CD14-positive monocyte (primary cell): ENCODE measurements around the gene TARM1. TPM values are rescaled to one million over a fixed set of nuclear protein-coding genes. Genes with fewer than 3 reads are reported as not detected.

Source experiments
- DNase-seq, 3 donors: peaks; one replicate each; pipeline ENCODE4 v3.0.0-alpha.2; 2011 to 2022
- H2AFZ ChIP-seq: 2 replicates; pipeline ENCODE4 v1.6.0; 2012; ENCODE audit warnings: mild to moderate bottlenecking, low read depth, low read length, inconsistent platforms; ENCODE audit not compliant: insufficient read depth, poor library complexity, severe bottlenecking
- H3K27ac ChIP-seq, 2 donors: 1 replicate in 1 of 2; 2 replicates in 1 of 2; pipeline ENCODE4 v1.5.1; 2012 to 2013; ENCODE audit warnings: low read length in 2 of 2, control low read depth in 1 of 2, inconsistent platforms in 1 of 2, low read depth in 1 of 2, mild to moderate bottlenecking in 1 of 2
- H3K27me3 ChIP-seq, 2 donors: one replicate each; pipeline versions ENCODE4 v1.6.0 to v1.6.1; 2011 to 2013; ENCODE audit warnings: low read length in 2 of 2; ENCODE audit not compliant: control insufficient read depth in 2 of 2, insufficient read depth in 2 of 2
- H3K36me3 ChIP-seq, 2 donors: replicated peaks in 1 of 2; 1 replicate in 1 of 2; 2 replicates in 1 of 2; pipeline versions ENCODE4 v1.5.1 to v1.6.1; 2012 to 2013; ENCODE audit warnings: low read length in 2 of 2, control low read depth in 1 of 2, inconsistent platforms in 1 of 2, mild to moderate bottlenecking in 1 of 2; ENCODE audit not compliant: insufficient read depth in 2 of 2, control insufficient read depth in 1 of 2
- H3K4me1 ChIP-seq, 2 donors: 1 replicate in 1 of 2; 2 replicates in 1 of 2; pipeline versions ENCODE4 v1.5.1 to v1.6.1; 2012 to 2013; ENCODE audit warnings: low read length in 2 of 2, control low read depth in 1 of 2, inconsistent platforms in 1 of 2, mild to moderate bottlenecking in 1 of 2, moderate library complexity in 1 of 2; ENCODE audit not compliant: insufficient read depth in 2 of 2, control insufficient read depth in 1 of 2
- H3K4me2 ChIP-seq: replicated peaks from 2 replicates; pipeline ENCODE3; 2012; ENCODE audit warnings: low read length, moderate library complexity, mild to moderate bottlenecking; ENCODE audit not compliant: poor library complexity, severe bottlenecking; ENCODE audit errors: extremely low read depth
- H3K4me3 ChIP-seq, 3 experiments: fragments of 200-600 bp in 1 of 3; sonication (generic) in 1 of 3; replicated peaks in 1 of 3; 1 replicate in 2 of 3; 2 replicates in 1 of 3; pipeline ENCODE4 v1.5.1; 2011 to 2013; ENCODE audit warnings: low read length in 3 of 3, mild to moderate bottlenecking in 3 of 3, control low read depth in 2 of 3, low read depth in 2 of 3, inconsistent platforms in 1 of 3, moderate library complexity in 1 of 3
- H3K79me2 ChIP-seq: 2 replicates; pipeline ENCODE4 v1.6.0; 2012; ENCODE audit warnings: mild to moderate bottlenecking, control low read depth, inconsistent platforms, low read length, moderate library complexity; ENCODE audit not compliant: insufficient read depth
- H3K9ac ChIP-seq: 2 replicates; pipeline ENCODE4 v1.6.0; 2017; ENCODE audit warnings: low read length, mild to moderate bottlenecking; ENCODE audit not compliant: insufficient read depth, poor library complexity, severe bottlenecking
- H3K9me3 ChIP-seq, 2 donors: replicated peaks in 1 of 2; 1 replicate in 1 of 2; 2 replicates in 1 of 2; pipeline versions ENCODE4 v1.5.1 to v1.6.1; 2012 to 2013; ENCODE audit warnings: low read length in 2 of 2, control low read depth in 1 of 2; ENCODE audit not compliant: control insufficient read depth in 1 of 2, insufficient read depth in 1 of 2
- H4K20me1 ChIP-seq: 2 replicates; pipeline ENCODE4 v1.6.0; 2012; ENCODE audit warnings: mild to moderate bottlenecking, low read length, control low read depth, moderate library complexity; ENCODE audit not compliant: insufficient read depth
- H3K27ac Mint-ChIP-seq, 7 donors: one replicate each; pipeline ENCODE4 v1.8.0; 2020; ENCODE audit warnings: mild to moderate bottlenecking in 7 of 7, mixed read lengths in 7 of 7, moderate library complexity in 6 of 7, inconsistent platforms in 2 of 7
- H3K27me3 Mint-ChIP-seq, 3 donors: one replicate each; pipeline ENCODE4 v1.8.0; 2021 to 2022; ENCODE audit warnings: low read depth in 3 of 3, mild to moderate bottlenecking in 3 of 3, mixed read lengths in 3 of 3, moderate library complexity in 3 of 3, inconsistent platforms in 1 of 3
- H3K36me3 Mint-ChIP-seq, 2 donors: one replicate each; pipeline ENCODE4 v1.8.0; 2020; ENCODE audit warnings: mixed read lengths in 2 of 2, inconsistent platforms in 1 of 2, mild to moderate bottlenecking in 1 of 2
- H3K4me1 Mint-ChIP-seq: one replicate; pipeline ENCODE4 v1.8.0; 2020; ENCODE audit warnings: mild to moderate bottlenecking, mixed read lengths
- H3K4me3 Mint-ChIP-seq, 2 donors: one replicate each; pipeline ENCODE4 v1.8.0; 2020; ENCODE audit warnings: mild to moderate bottlenecking in 2 of 2, mixed read lengths in 2 of 2, moderate library complexity in 1 of 2
- H3K9me3 Mint-ChIP-seq, 7 donors: one replicate each; pipeline ENCODE4 v1.8.0; 2020 to 2022; ENCODE audit warnings: mixed read lengths in 7 of 7, mild to moderate bottlenecking in 6 of 7, moderate library complexity in 6 of 7, inconsistent platforms in 2 of 7
- CTCF ChIP-seq: fragments of 200-600 bp; IDR thresholded peaks from one replicate; pipeline ENCODE4 v1.8.0; 2022; ENCODE audit warnings: antibody characterized with exemption, mild to moderate bottlenecking
- WGBS: methylation state at CpG from one replicate; pipeline ENCODE4 v1.1.5; 2013; ENCODE audit warnings: missing lambda C conversion rate; ENCODE audit not compliant: insufficient coverage; 5-methylcytosine and 5-hydroxymethylcytosine counted together
- intact Hi-C, 2 donors: fragments of 100-400 bp; cut with micrococcal nuclease; formaldehyde crosslinking; loops; one replicate each; pipeline versions ENCODE4 v1.15.0 to v1.15.1; 2023
- polyA plus RNA-seq, 3 donors: library from polyadenylated mRNA; depleted of rRNA in 1 of 3; unstranded in 2 of 3; stranded (reverse) in 1 of 3; fragments of 300-500 nt in 2 of 3; fragments of >200 nt in 1 of 3; fragmentation: Illumina TruSeq in 2 of 3; gene quantifications; 1 replicate in 2 of 3; 2 replicates in 1 of 3; pipeline ENCODE4 v1.2.3, GENCODE V29; 2012 to 2021

TARM1 gene
- polyA plus RNA-seq, 3 donors, result 0.89 to 1.2 TPM; not detected in 1

GRCh38 chr19:54047616-54048015 is 33.5 kb downstream of the TARM1 start:
- H3K4me1 ChIP-seq, result peaks cover 41 to 53% of the 10 kb centered on the region in 2 donors
- no peak overlapping the region for H2AFZ ChIP-seq
- peak overlapping the region; percentile 57 for H3K4me2 ChIP-seq
- H3K36me3 Mint-ChIP-seq, result peaks cover 15 to 59% of the 10 kb centered on the region in 2 donors
- H3K9ac ChIP-seq, result no peak overlapping the region
- H3K4me3 ChIP-seq, result peak overlapping the region in 1 of 3 experiments; percentile 46
- peaks cover 3 to 41% of the 10 kb centered on the region in 2 donors for H3K36me3 ChIP-seq
- H3K27me3 Mint-ChIP-seq, result peaks cover 3 to 12% (median 7%) of the 10 kb centered on the region in 3 donors
- H3K4me1 Mint-ChIP-seq, result peaks cover 30% of the 10 kb centered on the region
- 24% methylated on average over 3 of the region's 4 CpGs for WGBS
- H3K27ac ChIP-seq, result peak overlapping the region; percentile 85 to 87
- TF ChIP-seq CTCF, result no peak
- H3K9me3 Mint-ChIP-seq, result peaks cover 0 to 3% (median 0%) of the 10 kb centered on the region in 7 donors
- intact Hi-C loops, result loop anchor here in 1 of 2 donors (10.0 kb wide), 1 partner anchor 47 kb away; no protein-coding TSS in a partner anchor
- H3K27ac Mint-ChIP-seq, result peak overlapping the region; percentile 75 to 96 (median 92)
- H3K4me3 Mint-ChIP-seq, result peak overlapping the region in 1 of 2 donors; percentile 65
- H3K79me2 ChIP-seq, result peaks cover 11% of the 10 kb centered on the region
- no peaks in the 10 kb centered on the region for H3K9me3 ChIP-seq
- H4K20me1 ChIP-seq, result no peaks in the 10 kb centered on the region
- no peaks in the 10 kb centered on the region for H3K27me3 ChIP-seq
- peak; percentile 88 to 94 (median 88) for DNase-seq

- Mint-ChIP-seq H3K4me3 (no peak overlapping the region), H3K27ac (no peak overlapping the region), H3K4me1 (peaks cover 30% of the 10 kb centered on the region), H3K9me3 (peaks cover 0 to 2% (median 0%) of the 10 kb centered on the region in 7 donors), H3K27me3 (peaks cover 6 to 17% (median 7%) of the 10 kb centered on the region in 3 donors), H3K36me3 (peaks cover 19 to 55% of the 10 kb centered on the region in 2 donors)
- H3K4me1 ChIP-seq, result peaks cover 41 to 45% of the 10 kb centered on the region in 2 donors
- H3K27ac ChIP-seq, result no peak overlapping the region
- 100% methylated on average over 1 of the region's 2 CpGs for WGBS
- H4K20me1 ChIP-seq, result no peaks in the 10 kb centered on the region
- no peaks in the 10 kb centered on the region for H3K27me3 ChIP-seq
- no peak overlapping the region for H3K9ac ChIP-seq
- peaks cover 5 to 45% of the 10 kb centered on the region in 2 donors for H3K36me3 ChIP-seq
- H2AFZ ChIP-seq, result no peak overlapping the region
- H3K4me3 ChIP-seq, result no peak overlapping the region
- no peak overlapping the region for H3K4me2 ChIP-seq
- TF ChIP-seq CTCF, result no peak
- intact Hi-C loops, result loop anchor here in 1 of 2 donors (10.0 kb wide), 1 partner anchor 49 kb away; no protein-coding TSS in a partner anchor
- DNase-seq, result no peak
- no peaks in the 10 kb centered on the region for H3K9me3 ChIP-seq
- peaks cover 11% of the 10 kb centered on the region for H3K79me2 ChIP-seq
Observed at GRCh38 chr19:54045771-54046170, 35.4 kb downstream of the TARM1 start.
